Karpas-422 (cell line): ENCODE data around the gene COQ2. TPM values are rescaled to one million over a fixed set of nuclear protein-coding genes. Genes with fewer than 3 reads are reported as not detected.
"Not testable (repeated sequence)": the region's sequence is repeated elsewhere in the genome, so short reads cannot be mapped to it uniquely, and the experiment has no call there.

Experiments
- DNase-seq: peaks from one replicate; pipeline ENCODE4 v3.0.0-alpha.2; 2015
- H2AFZ ChIP-seq: fragments of 200-600 bp; sonication (generic); 2 replicates; pipeline ENCODE4 v1.6.1; 2014; ENCODE audit warnings: antibody characterized with exemption, low read length, mixed read lengths
- H3K27ac ChIP-seq: fragments of 200-600 bp; sonication (generic); 2 replicates; pipeline ENCODE4 v1.5.1; 2014; ENCODE audit warnings: mild to moderate bottlenecking, low read length, moderate library complexity
- H3K27me3 ChIP-seq: fragments of 200-600 bp; sonication (generic); 2 replicates; pipeline ENCODE4 v1.6.1; 2014; ENCODE audit warnings: low read length, mixed read lengths
- H3K36me3 ChIP-seq: fragments of 200-600 bp; sonication (generic); 2 replicates; pipeline ENCODE4 v1.6.1; 2014; ENCODE audit warnings: low read length, mixed read lengths; ENCODE audit not compliant: insufficient read depth
- H3K4me1 ChIP-seq: fragments of 200-600 bp; sonication (generic); 2 replicates; pipeline ENCODE4 v1.6.1; 2014; ENCODE audit warnings: mild to moderate bottlenecking, low read length, mixed read lengths
- H3K4me2 ChIP-seq: fragments of 200-600 bp; sonication (generic); 2 replicates; pipeline ENCODE4 v1.6.1; 2014; ENCODE audit warnings: low read length, low read depth, mild to moderate bottlenecking; ENCODE audit not compliant: poor library complexity, severe bottlenecking
- H3K4me3 ChIP-seq: fragments of 200-600 bp; sonication (generic); 2 replicates; pipeline ENCODE4 v1.5.1; 2014; ENCODE audit warnings: mild to moderate bottlenecking, antibody characterized with exemption, low read length, mixed read lengths
- H3K79me2 ChIP-seq: fragments of 200-600 bp; sonication (generic); 2 replicates; pipeline ENCODE4 v1.6.1; 2014; ENCODE audit warnings: mild to moderate bottlenecking, low read length, mixed read lengths
- H3K9ac ChIP-seq: fragments of 200-600 bp; sonication (generic); 2 replicates; pipeline ENCODE4 v1.6.0; 2014; ENCODE audit warnings: low read length
- H3K9me2 ChIP-seq: fragments of 200-600 bp; sonication (generic), shearing (Covaris generic); replicated peaks from 2 replicates; pipeline ENCODE4 v1.6.0; 2014; ENCODE audit warnings: mild to moderate bottlenecking, low read length, moderate library complexity; ENCODE audit not compliant: insufficient read depth
- H3K9me3 ChIP-seq: fragments of 300-700, 200-600 bp; sonication (generic); 2 replicates; pipeline ENCODE4 v1.6.1; 2014; ENCODE audit warnings: low read length, mixed read lengths
- H4K20me1 ChIP-seq: fragments of 200-600 bp; sonication (generic); 2 replicates; pipeline ENCODE4 v1.6.1; 2014; ENCODE audit warnings: mild to moderate bottlenecking, antibody characterized with exemption, low read length, low read depth; ENCODE audit not compliant: insufficient read depth
- total RNA-seq: library from RNA; depleted of rRNA; stranded (reverse); fragments of >200 nt; shearing (Covaris generic); gene quantifications from 2 replicates; pipeline ENCODE4 v1.2.3, GENCODE V29; 2014; ENCODE audit warnings: low replicate concordance; rRNA removed

The COQ2 gene, protein sequence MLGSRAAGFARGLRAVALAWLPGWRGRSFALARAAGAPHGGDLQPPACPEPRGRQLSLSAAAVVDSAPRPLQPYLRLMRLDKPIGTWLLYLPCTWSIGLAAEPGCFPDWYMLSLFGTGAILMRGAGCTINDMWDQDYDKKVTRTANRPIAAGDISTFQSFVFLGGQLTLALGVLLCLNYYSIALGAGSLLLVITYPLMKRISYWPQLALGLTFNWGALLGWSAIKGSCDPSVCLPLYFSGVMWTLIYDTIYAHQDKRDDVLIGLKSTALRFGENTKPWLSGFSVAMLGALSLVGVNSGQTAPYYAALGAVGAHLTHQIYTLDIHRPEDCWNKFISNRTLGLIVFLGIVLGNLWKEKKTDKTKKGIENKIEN
- total RNA-seq: 1.2 and 3.6 TPM in 2 replicates

DNA sequence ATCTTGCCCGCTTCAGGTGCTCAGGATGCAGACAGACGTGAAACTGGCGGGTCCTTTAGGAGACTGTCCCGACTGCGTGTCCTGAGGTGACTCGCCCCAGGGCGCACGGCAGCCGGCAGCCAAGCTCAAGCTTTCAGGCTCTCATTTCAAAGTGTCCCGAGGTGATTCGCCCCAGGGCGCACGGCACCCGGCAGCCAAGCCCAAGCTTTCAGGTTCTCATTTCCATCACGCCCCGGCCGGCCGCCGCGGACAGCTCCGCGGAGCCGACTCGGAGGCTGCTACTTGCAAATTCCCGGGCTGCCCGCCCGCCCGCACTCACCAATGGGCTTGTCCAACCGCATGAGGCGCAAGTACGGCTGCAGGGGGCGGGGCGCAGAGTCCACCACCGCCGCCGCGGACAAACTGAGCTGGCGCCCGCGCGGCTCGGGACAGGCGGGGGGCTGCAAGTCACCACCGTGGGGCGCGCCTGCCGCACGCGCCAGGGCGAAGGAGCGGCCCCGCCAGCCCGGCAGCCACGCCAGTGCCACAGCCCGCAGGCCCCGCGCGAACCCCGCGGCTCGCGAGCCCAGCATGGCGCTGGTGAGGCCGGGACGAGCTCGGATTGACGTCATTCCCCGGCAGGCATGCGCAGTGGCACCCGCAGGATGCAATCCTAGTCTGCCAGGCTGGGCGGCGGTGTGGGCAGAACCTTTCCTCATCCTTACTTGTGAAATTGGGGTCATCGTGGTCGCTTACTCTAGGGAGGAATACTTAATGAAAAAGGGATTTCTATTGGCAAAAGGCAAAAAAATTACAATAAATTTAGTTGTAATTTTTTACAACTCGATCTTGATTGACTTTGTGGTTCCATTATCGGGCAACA is at the start of gene COQ2:
Gene COQ2 (minus strand): TSS at position 606 of the 862 bp plus-strand sequence. CDS start 34 bp downstream, at position 572.
- H3K4me3 ChIP-seq: peak within 1 kb of the TSS; percentile 79
- no peaks in the 10 kb centered on the region for H4K20me1 ChIP-seq
- H3K9me2 ChIP-seq: no peaks in the 10 kb centered on the region
- H3K4me1 ChIP-seq: peaks cover 19% of the 10 kb centered on the region
- peak within 1 kb of the TSS; percentile 92 for H3K4me2 ChIP-seq
- peak within 1 kb of the TSS; percentile 76 for H3K9ac ChIP-seq
- no peaks in the 10 kb centered on the region for H3K79me2 ChIP-seq
- H2AFZ ChIP-seq: peak within 1 kb of the TSS; percentile 71
- H3K9me3 ChIP-seq: no peaks in the 10 kb centered on the region
- no peak within 1 kb of the TSS for H3K27ac ChIP-seq
- no peaks in the 10 kb centered on the region for H3K27me3 ChIP-seq
- DNase-seq: peak; percentile 93
- H3K36me3 ChIP-seq: no peaks in the 10 kb centered on the region

DNA sequence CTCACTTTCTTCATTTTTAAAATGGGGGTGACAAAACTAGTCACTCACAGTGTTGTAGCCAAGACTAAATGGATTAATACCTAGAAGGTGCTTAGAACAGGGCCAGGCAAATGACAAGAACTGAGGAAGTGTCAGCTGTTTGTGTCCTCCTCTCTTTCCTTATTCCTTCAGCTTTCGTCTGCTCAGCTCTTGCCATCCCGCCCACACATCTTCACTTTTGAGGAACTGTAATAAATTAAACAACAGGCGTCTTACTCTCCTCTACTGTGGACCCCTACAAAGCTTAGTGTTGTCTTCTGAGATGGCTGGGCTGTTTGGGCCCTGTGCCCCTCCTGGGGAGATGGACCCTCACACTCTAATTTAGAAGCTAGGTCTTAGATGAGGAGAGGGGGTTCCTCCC is 47.4 kb upstream of the COQ2 start:
- Histone ChIP-seq H3K36me3 (no peaks in the 10 kb centered on the region), H3K27me3 (no peaks in the 10 kb centered on the region), H2AFZ (no peak overlapping the region), H3K9me2 (no peaks in the 10 kb centered on the region), H3K4me1 (peaks cover 7% of the 10 kb centered on the region), H3K79me2 (no peaks in the 10 kb centered on the region), H3K4me2 (no peak overlapping the region), H3K9me3 (no peaks in the 10 kb centered on the region), H4K20me1 (no peaks in the 10 kb centered on the region), H3K27ac (no peak overlapping the region), H3K4me3 (no peak overlapping the region), H3K9ac (no peak overlapping the region)
- no peak for DNase-seq

DNA sequence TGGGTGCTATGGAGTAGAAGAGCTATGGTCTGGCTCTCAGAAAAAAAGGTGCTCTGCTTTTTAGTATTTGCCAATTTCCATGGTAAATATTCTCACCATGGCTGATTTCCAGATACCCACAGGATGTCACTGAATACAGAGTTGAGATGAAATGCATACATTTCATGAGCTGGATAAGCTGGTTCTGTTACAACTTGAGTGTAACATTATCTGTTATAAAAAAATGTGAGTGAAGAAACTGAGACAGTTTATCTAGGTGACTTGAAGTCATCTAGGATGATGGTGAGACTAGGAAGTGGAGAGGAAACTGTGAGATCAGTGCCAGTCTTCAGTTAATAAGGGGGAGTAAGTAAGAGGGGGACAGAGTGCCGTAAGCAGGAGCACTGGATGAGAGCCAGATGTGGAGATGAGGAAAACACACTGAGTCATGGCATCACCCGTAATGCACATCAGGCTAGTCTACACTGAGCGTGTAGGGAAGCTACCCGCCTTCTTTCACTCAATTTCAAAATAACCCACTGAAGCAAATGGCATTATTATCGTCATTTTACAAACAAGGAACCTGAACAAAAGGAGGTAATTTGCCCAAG is 45.0 kb upstream of the COQ2 start:
- H3K27ac ChIP-seq: no peak overlapping the region
- no peaks in the 10 kb centered on the region for H3K36me3 ChIP-seq
- no peaks in the 10 kb centered on the region for H4K20me1 ChIP-seq
- no peaks in the 10 kb centered on the region for H3K79me2 ChIP-seq
- H3K27me3 ChIP-seq: no peaks in the 10 kb centered on the region
- no peaks in the 10 kb centered on the region for H3K9me3 ChIP-seq
- DNase-seq: no peak
- no peak overlapping the region for H3K4me3 ChIP-seq
- no peaks in the 10 kb centered on the region for H3K9me2 ChIP-seq
- H3K4me2 ChIP-seq: no peak overlapping the region
- H3K9ac ChIP-seq: no peak overlapping the region
- H3K4me1 ChIP-seq: peaks cover 5% of the 10 kb centered on the region
- no peak overlapping the region for H2AFZ ChIP-seq

DNA sequence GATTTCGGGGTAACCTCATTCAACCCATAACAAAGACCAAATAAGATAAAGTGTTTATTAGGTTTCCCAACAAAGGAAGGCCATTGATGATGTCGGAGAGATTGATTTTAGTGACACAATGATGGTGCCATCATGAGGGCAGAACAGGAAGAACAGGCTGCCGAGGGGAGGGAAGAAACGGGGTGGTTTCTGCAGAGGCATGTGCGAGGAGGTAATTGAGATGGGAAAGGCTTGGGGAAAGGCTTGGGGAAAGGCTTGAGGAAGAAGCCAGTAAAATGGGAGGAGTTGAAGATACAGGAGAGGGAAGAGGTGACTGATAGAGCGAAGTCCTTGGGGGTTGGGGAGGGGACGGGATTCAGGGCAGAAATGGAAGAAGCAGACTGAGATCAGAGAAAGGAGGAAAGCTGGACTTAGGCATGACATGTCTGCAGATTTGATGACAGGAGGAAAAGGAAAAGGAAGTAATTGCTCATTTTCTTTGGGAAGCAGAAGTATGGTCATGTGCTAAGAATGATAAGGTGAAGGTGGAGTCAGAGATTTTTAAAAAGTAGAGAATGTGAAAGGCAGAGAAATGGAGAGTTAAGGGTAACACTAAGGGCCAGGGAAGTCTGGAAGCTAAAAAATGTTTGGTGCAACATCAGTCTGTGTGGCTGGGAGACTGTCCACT is 44.1 kb upstream of the COQ2 start:
- no peaks in the 10 kb centered on the region for H3K9me3 ChIP-seq
- H3K4me1 ChIP-seq: no peaks in the 10 kb centered on the region
- H3K27me3 ChIP-seq: no peaks in the 10 kb centered on the region
- peak; percentile 46 for DNase-seq
- H4K20me1 ChIP-seq: no peaks in the 10 kb centered on the region
- no peak overlapping the region for H2AFZ ChIP-seq
- H3K79me2 ChIP-seq: no peaks in the 10 kb centered on the region
- no peak overlapping the region for H3K4me3 ChIP-seq
- no peak overlapping the region for H3K27ac ChIP-seq
- H3K4me2 ChIP-seq: no peak overlapping the region
- no peaks in the 10 kb centered on the region for H3K9me2 ChIP-seq
- H3K36me3 ChIP-seq: no peaks in the 10 kb centered on the region
- no peak overlapping the region for H3K9ac ChIP-seq

DNA sequence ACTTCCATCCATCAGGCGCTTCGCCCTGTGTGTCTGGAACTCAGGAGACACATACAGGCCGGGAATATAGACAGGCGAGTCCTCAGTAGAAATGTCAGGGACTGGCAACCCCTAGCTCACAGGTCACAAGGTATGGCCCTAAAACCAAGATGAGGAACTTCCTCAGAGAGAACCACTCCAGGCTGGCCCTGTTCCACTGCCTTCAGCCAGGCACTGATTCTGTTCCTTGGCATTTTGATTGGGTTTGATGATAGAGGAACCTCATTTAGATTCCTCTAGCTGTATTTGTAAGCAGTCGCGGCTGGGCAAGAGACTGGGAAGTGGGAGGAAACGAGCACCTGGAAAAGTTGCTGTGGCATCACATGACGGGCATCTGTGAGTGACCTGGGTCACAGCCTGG is 41.9 kb upstream of the COQ2 start:
- Histone ChIP-seq H3K9ac (no peak overlapping the region), H2AFZ (no peak overlapping the region), H3K79me2 (no peaks in the 10 kb centered on the region), H3K9me2 (no peaks in the 10 kb centered on the region), H3K4me1 (no peaks in the 10 kb centered on the region), H3K36me3 (no peaks in the 10 kb centered on the region), H3K4me3 (no peak overlapping the region), H3K27me3 (no peaks in the 10 kb centered on the region), H3K27ac (no peak overlapping the region), H3K9me3 (no peaks in the 10 kb centered on the region), H3K4me2 (no peak overlapping the region), H4K20me1 (no peaks in the 10 kb centered on the region)
- DNase-seq: no peak

DNA sequence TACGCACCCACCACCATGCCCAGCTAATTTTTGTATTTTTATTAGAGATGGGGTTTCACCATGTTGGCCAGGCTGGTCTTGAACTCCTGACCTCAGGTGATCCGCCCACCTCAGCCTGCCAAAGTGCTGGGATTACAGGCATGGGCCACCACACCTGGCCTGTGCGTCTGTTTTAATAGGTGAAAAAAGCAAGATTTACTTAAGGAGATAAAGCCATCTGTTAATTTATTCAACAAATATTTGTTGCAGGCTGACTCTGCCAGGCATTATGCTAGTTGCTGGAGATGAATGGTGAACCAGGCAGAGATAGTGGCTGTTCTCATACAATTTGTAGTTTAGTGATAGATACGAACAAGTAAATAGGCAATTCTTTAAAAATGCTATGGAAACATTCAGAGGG is 40.7 kb upstream of the COQ2 start:
- not testable (repeated sequence) for H3K4me2 ChIP-seq, H3K9me2 ChIP-seq, H3K4me3 ChIP-seq, H3K27me3 ChIP-seq, H3K79me2 ChIP-seq, H3K36me3 ChIP-seq, H3K9ac ChIP-seq, H3K9me3 ChIP-seq, DNase-seq, H2AFZ ChIP-seq, H3K4me1 ChIP-seq, H3K27ac ChIP-seq, H4K20me1 ChIP-seq

DNA sequence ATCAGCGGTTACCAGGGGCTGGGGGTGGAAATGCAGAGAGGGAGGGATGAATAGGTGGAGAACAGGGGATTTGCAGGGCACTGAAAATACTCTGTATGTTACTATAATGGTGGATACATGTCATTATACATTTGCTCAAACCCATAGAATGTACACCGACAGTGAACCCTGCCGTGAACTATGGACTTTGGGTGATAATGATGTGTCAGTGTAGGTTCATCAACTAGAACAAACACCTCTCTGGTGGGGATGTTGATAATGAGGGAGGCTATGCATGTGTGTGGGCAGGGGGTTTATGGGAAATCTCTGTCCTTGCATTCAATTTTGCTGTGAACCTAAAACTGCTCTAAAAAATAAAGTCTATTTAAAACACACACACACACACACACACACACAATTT is 38.5 kb upstream of the COQ2 start:
- Histone ChIP-seq H3K9me2 (no peaks in the 10 kb centered on the region), H3K79me2 (no peaks in the 10 kb centered on the region), H3K27me3 (no peaks in the 10 kb centered on the region), H3K27ac (no peak overlapping the region), H3K4me1 (no peaks in the 10 kb centered on the region), H3K4me2 (no peak overlapping the region), H4K20me1 (no peaks in the 10 kb centered on the region), H3K9me3 (no peaks in the 10 kb centered on the region), H3K9ac (no peak overlapping the region), H2AFZ (no peak overlapping the region), H3K36me3 (no peaks in the 10 kb centered on the region), H3K4me3 (no peak overlapping the region)
- no peak for DNase-seq

DNA sequence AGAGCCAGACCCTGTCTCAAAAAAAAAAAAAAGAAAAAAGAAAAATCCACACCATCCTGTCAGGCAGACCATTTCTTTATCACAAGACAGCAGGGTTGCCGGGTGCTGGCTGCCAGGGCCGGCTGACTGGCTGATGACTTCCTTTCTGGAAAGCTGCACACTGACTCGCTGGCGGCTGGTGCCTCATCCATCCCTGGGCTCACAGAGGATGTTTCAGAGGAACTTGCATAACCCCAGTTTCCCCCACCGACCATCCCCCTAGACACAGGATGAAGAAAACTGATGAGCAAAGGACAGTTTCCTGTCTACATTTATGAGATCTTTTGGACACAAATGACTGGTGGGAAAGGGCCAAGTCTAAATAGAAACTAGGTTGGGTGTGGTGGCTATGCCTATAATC is 36.0 kb upstream of the COQ2 start:
- DNase-seq: no peak
- H3K9ac ChIP-seq: no peak overlapping the region

More for the DNA sequence above, 36.0 kb upstream of the COQ2 start:
- Histone ChIP-seq H3K4me2 (no peak overlapping the region), H3K27me3 (no peaks in the 10 kb centered on the region), H4K20me1 (no peaks in the 10 kb centered on the region), H2AFZ (no peak overlapping the region), H3K79me2 (no peaks in the 10 kb centered on the region), H3K36me3 (no peaks in the 10 kb centered on the region), H3K4me1 (no peaks in the 10 kb centered on the region), H3K9me2 (no peaks in the 10 kb centered on the region), H3K27ac (no peak overlapping the region), H3K4me3 (no peak overlapping the region), H3K9me3 (no peaks in the 10 kb centered on the region)
